GM18867 (cell line): ENCODE measurements around the gene RSPO1.

Experiments used
- ATAC-seq: cut with Tn5 transposase; IDR thresholded peaks from one replicate; pipeline ENCODE4 v1.9.1; 2021; ENCODE audit warnings: mild to moderate bottlenecking, moderate library complexity; ENCODE audit not compliant: unreplicated experiment

Gene RSPO1

DNA sequence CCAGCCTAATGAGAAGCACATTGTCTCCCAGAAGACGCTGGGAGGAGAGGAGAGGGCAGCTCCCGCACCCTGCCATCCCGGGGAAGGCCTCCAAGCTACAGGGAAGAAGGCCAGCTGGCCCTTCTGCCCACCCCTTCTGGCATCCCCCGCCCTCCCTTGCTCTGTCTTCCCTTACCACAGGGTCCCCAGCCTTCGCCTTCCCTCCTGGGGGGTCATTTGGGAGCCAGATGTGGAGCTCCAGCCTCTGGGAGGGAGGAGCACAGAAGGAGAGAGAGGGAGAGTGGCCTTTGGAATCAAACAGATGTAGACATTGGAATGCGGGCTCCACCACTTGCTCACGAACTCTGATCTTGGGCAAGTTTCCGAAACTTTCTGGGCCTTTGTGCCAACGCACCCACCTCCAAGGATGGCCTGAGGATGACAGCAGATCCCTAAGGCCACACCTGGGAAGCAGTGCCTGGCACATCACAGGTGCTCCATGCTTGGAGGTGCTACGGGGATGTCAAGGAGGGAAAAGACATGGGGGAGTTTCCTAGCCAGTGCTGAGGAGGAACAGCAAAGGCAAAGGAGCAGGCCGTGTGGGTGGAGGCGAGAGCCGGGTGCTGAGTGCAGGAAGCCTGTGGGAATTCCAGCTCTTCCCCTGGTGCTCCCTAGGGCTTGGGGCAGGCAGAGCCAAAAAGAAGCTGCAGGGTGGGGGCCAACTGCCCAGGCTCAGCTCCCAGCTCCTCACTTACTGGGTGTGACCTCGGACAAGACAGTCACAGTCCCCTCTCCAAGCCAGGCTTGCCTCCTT lies 23.1 kb upstream of the RSPO1 start:
- ATAC-seq, result no peak

DNA sequence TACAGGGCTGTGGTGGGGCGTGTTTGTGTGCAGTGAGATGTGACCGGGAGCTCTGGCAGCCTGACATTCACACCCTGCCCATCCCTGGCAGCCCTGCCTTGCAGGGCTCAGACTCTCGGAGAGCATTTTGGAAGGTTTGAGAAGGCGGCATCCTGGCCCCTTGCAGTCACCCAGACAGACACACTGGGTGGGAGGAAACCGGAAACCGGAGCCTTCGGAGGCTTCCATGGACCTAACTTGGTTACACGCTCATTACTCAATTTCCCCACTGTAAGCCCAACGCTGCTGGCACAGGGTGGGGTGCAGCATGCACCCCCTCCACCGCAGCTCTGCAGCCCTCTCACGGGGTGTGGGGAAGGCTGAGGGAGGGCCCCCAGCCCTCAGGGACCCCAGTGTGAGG lies 22.2 kb upstream of the RSPO1 start:
- ATAC-seq, result no peak

- no peak for ATAC-seq
These were observed 21.3 kb upstream of the RSPO1 start for GRCh38 chr1:37656026-37656425.

GRCh38 chr1:37655274-37655673 lies 20.6 kb upstream of the RSPO1 start:
- no peak for ATAC-seq

GRCh38 chr1:37653906-37654305 lies 19.2 kb upstream of the RSPO1 start:
- ATAC-seq, result no peak

DNA sequence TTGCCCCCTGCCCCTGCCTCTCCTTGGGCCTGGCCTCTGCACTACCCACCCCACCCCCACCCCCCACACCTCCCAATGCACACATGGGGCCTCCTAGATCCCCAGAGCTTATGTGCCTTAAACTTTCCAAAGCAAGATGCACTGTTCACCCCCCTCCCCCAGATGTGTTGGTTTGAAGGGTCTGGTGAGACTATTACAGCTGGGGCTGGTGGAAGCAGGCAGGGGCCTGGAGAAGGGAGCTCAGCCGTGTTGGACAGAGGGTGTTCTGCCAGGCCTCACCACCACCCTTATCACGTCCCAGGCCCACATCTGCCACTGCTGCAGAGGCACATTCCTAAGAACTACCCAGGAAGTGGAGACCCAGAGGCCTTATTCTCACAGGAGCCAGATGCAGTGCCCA lies 18.3 kb upstream of the RSPO1 start:
- no peak for ATAC-seq

DNA sequence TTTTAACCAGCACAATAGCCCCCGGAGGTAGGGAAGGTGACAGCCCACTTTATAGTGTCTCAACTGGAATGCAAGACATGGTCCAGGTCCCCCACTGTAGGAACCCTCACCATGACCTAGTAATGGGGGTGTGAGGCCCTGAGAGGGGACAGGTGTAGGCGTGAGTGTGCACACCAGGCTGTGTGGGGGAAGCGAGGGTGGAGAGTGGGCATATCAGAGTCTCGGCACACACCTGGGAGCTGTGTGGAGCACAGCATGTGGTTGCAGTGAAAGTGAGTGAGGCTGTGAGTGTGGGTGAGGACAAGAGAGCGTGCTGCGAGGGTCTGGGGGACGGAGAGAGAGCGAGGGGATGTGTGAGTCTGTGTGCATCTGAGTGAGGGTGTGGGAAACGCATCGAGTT lies 17.1 kb upstream of the RSPO1 start:
- ATAC-seq, result no peak

- ATAC-seq, result no peak
These were observed 16.0 kb upstream of the RSPO1 start for GRCh38 chr1:37650721-37651120.

DNA sequence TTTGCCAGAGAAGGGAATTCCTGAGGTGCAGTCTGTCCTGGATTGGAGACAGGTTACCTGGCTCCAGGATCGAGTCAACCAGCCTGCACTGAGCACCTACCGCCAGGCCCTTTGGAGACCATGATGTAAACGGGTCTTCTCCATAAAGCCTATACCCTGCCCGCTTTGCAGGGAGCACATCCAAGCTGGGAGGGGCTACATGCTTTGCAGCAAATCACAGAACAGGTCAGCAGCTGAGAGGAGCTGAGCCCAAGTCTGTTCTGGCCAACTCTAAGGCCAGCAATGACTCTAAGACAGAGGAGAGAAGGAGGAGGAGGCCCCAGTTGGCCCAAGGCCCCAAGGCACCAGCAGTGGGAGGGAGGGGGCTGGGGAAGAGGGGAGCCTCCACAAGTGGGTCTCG lies 15.5 kb upstream of the RSPO1 start:
- ATAC-seq, result no peak

DNA sequence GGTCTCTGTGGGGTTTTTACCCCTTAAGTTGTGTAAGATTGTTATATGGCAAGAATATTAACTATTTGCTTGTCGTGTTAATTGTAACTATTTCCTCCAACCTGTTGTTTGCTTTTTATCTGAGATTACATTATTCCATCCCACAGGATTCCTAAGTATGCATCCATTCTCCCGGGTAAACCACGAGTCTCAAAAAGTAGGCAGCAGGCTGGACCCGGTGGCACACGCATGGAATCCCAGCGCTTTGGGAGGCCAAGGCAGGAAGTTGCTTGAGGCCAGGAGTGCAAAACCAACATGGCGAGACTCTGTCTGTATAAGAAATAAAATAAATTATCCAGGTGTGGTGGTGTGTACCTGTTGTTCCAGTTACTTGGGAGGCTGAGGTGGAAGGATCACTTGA lies 12.6 kb upstream of the RSPO1 start:
- ATAC-seq, result no peak

GRCh38 chr1:37641059-37641458 lies 6.4 kb upstream of the RSPO1 start:
- ATAC-seq, result no peak

DNA sequence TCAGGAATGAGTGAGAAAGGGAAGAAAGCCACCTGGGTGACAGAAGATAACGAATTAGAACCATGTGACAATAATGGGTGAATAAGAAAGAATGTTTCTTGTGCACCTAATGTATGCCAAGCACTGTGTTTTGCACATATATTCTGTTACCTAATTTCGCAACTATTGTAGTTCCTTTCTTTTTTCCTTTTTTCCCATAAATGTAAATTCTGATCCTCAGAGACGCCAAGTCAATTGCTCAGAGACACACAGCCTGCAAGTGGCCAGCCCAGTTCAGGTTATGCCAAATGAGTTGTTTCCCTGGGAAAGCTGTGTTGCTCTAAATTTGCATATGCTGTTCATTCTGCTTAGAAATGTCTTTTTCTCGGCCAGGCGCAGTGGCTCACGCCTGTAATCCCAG lies 1.7 kb upstream of the RSPO1 start:
- ATAC-seq, result no peak

GRCh38 chr1:37634992-37635902 lies 555 bp upstream of the RSPO1 start:
- ATAC-seq, result no peak

DNA sequence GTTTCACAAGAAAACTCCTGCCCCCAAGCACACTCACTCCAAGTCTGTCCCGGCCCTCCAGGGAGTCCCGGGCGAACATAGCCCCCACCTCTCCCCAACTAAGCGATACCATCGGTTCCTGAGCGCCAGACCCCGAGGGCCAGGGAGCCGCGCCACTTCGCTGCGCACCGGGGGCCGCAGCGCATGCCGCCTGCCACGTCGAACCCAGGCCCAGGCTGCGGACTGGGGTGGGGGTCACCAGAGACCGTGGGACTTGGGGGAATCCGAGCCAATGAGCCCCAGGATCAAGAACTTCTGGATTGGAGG lies 801 bp downstream of the RSPO1 start:
- ATAC-seq, result no peak

- ATAC-seq, result no peak
These were observed 1.4 kb downstream of the RSPO1 start for GRCh38 chr1:37633040-37633937.

DNA sequence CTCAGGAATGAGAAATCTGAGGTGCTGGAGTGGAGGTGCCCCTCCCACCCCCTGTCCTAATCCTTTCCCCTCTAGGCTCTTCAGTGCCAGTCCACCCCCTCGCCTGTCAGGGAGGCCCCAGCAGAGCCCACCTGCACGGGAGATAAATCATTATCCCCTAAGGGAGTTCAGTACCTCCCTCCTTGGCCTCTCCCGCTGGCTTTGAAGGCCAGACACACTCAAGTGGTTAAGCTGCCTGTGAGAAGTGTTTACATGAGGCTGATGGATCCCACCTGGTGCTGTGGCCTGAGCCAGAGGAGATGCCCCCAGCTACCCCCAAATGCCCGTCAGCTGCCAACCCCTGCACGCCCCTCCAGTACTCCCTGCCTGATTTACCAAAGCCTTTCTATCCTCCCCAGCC lies 3.7 kb downstream of the RSPO1 start:
- ATAC-seq, result no peak

DNA sequence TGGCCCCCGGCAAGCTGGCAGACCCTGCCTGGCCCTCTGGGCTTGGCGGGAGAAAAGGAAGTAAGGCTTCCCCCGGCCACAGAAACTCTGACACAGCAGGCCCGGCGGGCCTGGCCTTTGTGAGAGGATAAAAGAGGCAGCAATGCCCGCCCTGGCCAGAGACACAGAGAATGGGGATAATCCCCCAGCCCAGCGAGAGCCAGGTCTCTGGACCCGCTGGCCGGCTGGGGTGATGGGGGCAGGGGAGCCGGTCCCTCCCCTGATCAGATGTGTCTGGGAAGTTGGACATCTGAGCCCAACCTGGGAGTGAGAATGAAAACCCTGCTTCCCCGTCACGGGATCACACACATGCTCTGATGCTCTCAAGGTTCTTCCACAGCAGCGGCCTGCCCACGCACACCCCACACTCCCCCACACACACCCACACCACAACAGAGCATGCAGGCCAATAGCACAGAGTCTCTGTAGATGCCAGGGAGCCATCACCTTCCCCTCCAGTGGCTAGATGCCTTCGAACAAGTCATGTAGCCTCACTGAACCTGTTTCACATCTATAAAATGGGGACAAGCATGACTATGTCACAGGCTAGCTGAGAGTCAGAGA lies 4.2 kb downstream of the RSPO1 start:
- ATAC-seq, result no peak

GRCh38 chr1:37629726-37630425 lies 4.8 kb downstream of the RSPO1 start:
- ATAC-seq, result no peak

DNA sequence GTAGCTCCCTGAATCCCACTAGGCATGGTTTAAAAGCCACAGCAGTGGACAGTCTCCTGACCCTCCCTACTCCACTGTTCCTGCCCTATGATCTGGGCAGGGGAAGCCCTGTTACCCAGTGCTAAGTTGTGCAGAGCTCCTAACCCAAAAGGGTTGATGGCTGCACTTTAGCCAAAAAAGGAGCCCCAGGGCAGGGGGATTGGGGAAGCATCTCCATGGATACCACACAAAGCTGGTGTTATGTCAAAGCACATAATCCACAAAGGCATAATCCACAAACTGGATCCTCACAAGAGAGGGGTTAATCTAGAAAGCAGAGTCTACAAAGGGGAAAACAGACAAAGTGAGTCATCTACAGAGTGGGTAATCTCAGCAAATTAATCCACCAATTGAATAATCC lies 5.7 kb downstream of the RSPO1 start:
- ATAC-seq, result no peak

DNA sequence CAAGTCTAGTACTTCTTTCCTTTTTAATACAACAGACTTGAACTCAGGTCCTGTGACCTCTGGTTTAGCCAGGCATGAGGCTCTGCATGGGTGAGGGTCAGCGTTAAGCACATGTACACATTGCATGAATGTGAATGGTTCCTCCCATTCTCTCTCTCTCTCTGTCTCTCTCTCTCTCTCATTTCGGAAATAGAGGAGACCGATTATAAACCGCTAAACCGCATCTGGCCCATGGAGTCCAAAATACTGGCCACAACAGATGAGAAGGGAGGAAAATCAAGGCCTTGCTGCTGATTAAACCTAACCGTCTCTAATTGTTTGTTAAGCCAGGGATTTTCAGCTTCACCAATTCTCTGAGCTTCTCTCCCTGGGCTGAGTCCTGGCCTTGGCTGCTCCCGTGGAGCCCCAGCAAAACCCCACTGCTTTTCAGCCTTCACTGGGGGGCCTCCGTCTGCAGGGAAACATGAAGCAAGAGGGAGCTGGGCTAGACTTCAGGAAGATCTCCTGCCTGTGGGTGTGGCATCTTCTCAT lies 6.6 kb downstream of the RSPO1 start:
- ATAC-seq, result no peak
